ENCODE results near the gene LTV1. TPM values are rescaled to one million over a fixed set of nuclear protein-coding genes. Genes with fewer than 3 reads are reported as not detected.

LTV1 gene
- total and polyA plus RNA-seq, 2 of the 4 experiments (the other 2 are of a cell fraction) = 11.1 to 19.0 TPM

DNA sequence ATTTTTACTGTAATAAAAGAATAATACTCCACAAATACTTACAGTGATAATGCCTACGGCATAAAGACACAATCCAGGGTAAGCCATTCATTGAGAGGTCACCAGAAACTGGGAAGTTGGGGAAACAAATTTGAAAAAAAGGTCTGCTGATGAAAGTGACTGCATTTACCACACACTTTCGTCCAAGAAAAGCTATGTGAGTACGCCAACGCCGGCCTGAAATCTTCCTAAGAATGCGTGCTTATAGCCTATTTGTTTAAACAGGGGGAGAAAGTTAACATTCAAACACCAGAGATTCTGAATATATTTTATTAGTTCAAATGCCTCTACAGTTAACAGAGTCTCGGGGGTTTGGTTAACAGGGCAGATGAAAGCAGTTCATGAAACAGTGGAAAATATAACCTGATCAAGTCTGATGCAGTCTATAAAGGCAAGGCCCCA, 657 bp upstream of the LTV1 start:
- H3K27ac ChIP-seq (ENCODE audit: insufficient read depth, low read length) = peak overlapping the region; percentile 87
- peaks cover 15% of the 10 kb centered on the region for H3K36me3 ChIP-seq (ENCODE audit: control insufficient read depth, insufficient read depth, low read length)
- H3K14ac ChIP-seq (replicated peaks; ENCODE audit: low read depth, low read length) = peak overlapping the region; percentile 98
- H3K23ac ChIP-seq (ENCODE audit: low read depth, low read length) = peak overlapping the region; percentile 95
- peak overlapping the region; percentile 97 for H3K4ac ChIP-seq (ENCODE audit: low read depth, low read length)
- peak overlapping the region; percentile 95 for H4K5ac ChIP-seq (ENCODE audit: low read depth, low read length)
- H3K4me2 ChIP-seq (ENCODE audit: low read depth, low read length) = peak overlapping the region; percentile 85
- no peaks in the 10 kb centered on the region for H3K27me3 ChIP-seq (ENCODE audit: control insufficient read depth, insufficient read depth, low read length)
- peak; percentile 52 for ATAC-seq (ENCODE audit: low read depth)
- H3K9me1 ChIP-seq (ENCODE audit: insufficient read depth, low read length) = no peaks in the 10 kb centered on the region
- peak overlapping the region; percentile 59 for H2BK120ac ChIP-seq (ENCODE audit: low read depth, low read length)
- dilution Hi-C loops (cut with HindIII; ENCODE audit: low sequenced_read_pairs, unreplicated experiment) (no loop called here), intact Hi-C loops (cut with micrococcal nuclease) (loop anchor here (2.0 to 10.0 kb wide), 2 partner anchors 164 to 172 kb away; no protein-coding TSS in a partner anchor), in situ Hi-C loops (cut with MboI; ENCODE audit: low sequenced_read_pairs) (no loop called here)
- H3K18ac ChIP-seq (ENCODE audit: low read depth, low read length) = peak overlapping the region; percentile 93
- H4K91ac ChIP-seq (ENCODE audit: insufficient read depth, low read depth, low read length) = peak overlapping the region; percentile 96
- H4K20me1 ChIP-seq (ENCODE audit: insufficient read depth, low read length) = no peaks in the 10 kb centered on the region
- H2BK20ac ChIP-seq (ENCODE audit: low read depth, low read length) = no peak overlapping the region
- BruUV-seq (replicated peaks) = TSS peak; percentile 95
- no peak for TF ChIP-seq FOS (IDR thresholded peaks at IDR 0.05; ENCODE audit: low read depth, low read length)
- no peak for TF ChIP-seq CHD1 (IDR thresholded peaks at IDR 0.05; ENCODE audit: low read depth, low read length)
- TF ChIP-seq POLR2A (IDR thresholded peaks at IDR 0.05; ENCODE audit: low read depth, low read length) = no peak
- no peak for TF ChIP-seq MXI1 (IDR thresholded peaks at IDR 0.05; ENCODE audit: borderline replicate concordance, low read depth, low read length)
- peak overlapping the region; percentile 94 to 99 for H4K8ac ChIP-seq (ENCODE audit: low read depth in 2 of 2, low read length in 2 of 2)
- H2BK15ac ChIP-seq (ENCODE audit: low read depth, low read length) = peak overlapping the region; percentile 53; the same call in 1 of the 3 replicates
- peak overlapping the region; percentile 60; the same call in 1 of the 2 replicates for H2AK5ac ChIP-seq (ENCODE audit: low read depth, low read length)
- WGBS, 2 experiments (ENCODE audit: extremely low coverage in 2 of 2, insufficient read length in 1 of 2) = no CpG with 5 or more reads among the region's 7 CpGs
- H2BK5ac ChIP-seq (ENCODE audit: low read depth, low read length, poor library complexity, severe bottlenecking) = peak overlapping the region; percentile 91
- H2AK9ac ChIP-seq (replicated peaks; ENCODE audit: low read depth, low read length, poor library complexity) = peak overlapping the region; percentile 95
- peaks cover 3% of the 10 kb centered on the region; the same call in 1 of the 2 replicates for H3K4me1 ChIP-seq (ENCODE audit: control insufficient read depth, insufficient read depth, low read length)
- peak overlapping the region; percentile 95; the same call in 1 of the 2 replicates for H3K56ac ChIP-seq (ENCODE audit: extremely low read depth, insufficient read depth, low read length)
- peaks cover 18 to 34% of the 10 kb centered on the region in 2 experiments; a peak in 3 of 4 replicates for H3K79me1 ChIP-seq (ENCODE audit: low read depth in 1 of 2, low read length in 2 of 2)
- no peaks in the 10 kb centered on the region for H3K9me3 ChIP-seq (ENCODE audit: control insufficient read depth, insufficient read depth, low read length)
- CTCF ChIA-PET = interaction anchor here (0.6 to 1.5 kb wide), 2 partner anchors 14 to 21 kb away, joined by 3 read pairs; no protein-coding TSS in a partner anchor
- H2AFZ ChIP-seq (replicated peaks; ENCODE audit: low read length, poor library complexity) = peak overlapping the region; percentile 99
- POLR2A ChIA-PET (ENCODE audit: unreplicated experiment) = interaction anchor here (0.6 kb wide), 1 partner anchor 609 kb away, joined by 4 read pairs; no protein-coding TSS in a partner anchor
- H3K4me3 ChIP-seq (ENCODE audit: insufficient read depth, low read depth, low read length) = peak overlapping the region; percentile 86
- peak; percentile 59 for DNase-seq
- H3K9ac ChIP-seq (ENCODE audit: low read depth, low read length) = peak overlapping the region; percentile 93

Measured in IMR-90 (cell line).